H7 (cell line): Measurements from ENCODE around the gene MMP20. TPM values are rescaled to one million over a fixed set of nuclear protein-coding genes. Genes with fewer than 3 reads are reported as not detected.

ENCODE experiments used
- DNase-seq: peaks from one replicate; pipeline ENCODE4 v3.0.0; 2012
- H3K27me3 ChIP-seq: 2 replicates; pipeline ENCODE4 v1.6.0; 2011; ENCODE audit warnings: mild to moderate bottlenecking, low read length; ENCODE audit not compliant: control insufficient read depth, insufficient read depth
- H3K36me3 ChIP-seq: replicated peaks from 2 replicates; pipeline ENCODE4 v1.5.1; 2011; ENCODE audit warnings: low read length; ENCODE audit not compliant: control insufficient read depth, insufficient read depth
- H3K4me3 ChIP-seq: 2 replicates; pipeline ENCODE4 v1.5.1; 2011; ENCODE audit warnings: low read depth, mild to moderate bottlenecking, control low read depth, low read length, moderate library complexity; ENCODE audit not compliant: insufficient read depth
- total RNA-seq: library from RNA; depleted of rRNA; stranded (reverse); fragments of >200 nt; shearing (Covaris generic); gene quantifications from 2 replicates; pipeline ENCODE4 v1.2.3, GENCODE V29; 2014

The MMP20 gene
- total RNA-seq, 1 experiment from 2014 or later = not detected

DNA sequence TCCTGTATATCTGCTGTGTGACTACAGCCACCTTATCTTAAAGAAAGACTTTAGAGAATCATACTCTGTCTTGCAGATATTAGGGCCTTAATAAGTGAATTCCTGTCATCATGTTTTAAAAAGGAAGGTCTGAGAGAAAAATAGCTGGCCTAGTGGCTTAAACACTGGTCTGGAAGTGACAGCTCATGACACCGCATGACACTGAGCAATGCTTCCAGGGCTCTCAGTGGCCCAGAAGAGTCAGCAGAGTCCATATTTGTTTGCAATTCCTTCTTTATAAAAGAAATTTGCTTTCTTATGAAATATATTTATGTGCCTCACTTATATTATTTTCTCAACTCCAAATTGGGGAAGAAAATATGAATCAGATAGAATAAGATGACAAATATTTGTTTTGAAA lies 33.0 kb downstream of the MMP20 start:
- Histone ChIP-seq H3K27me3 (no peaks in the 10 kb centered on the region), H3K36me3 (no peaks in the 10 kb centered on the region), H3K4me3 (no peak overlapping the region)
- no peak for DNase-seq

DNA sequence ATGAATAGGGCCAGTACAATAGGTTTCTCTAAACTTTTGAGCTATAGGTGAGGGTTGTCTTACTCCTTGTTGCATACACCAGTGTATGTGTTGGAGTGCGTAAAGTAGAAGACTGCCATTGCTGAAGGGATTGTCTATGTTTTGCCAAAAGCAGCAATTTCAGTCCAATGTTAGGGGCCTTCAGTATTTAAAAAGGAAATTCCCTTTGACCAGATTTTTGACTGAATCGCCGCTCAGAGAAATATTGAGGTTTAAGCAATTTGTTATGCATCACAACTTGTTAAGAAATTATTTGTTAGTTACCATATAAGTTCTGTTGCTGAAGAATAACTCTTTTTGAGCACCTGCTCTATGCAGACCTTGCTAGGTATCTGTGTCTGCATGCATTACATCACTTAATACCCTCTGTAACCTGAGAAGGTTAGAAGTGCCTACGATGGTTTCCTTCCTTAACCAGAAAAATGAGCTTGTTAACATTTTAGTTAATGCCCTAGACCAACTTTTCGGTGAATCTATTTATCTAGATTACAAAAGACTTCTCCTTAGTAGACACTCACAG lies 33.9 kb downstream of the MMP20 start:
- no peak overlapping the region for H3K4me3 ChIP-seq
- H3K36me3 ChIP-seq = no peaks in the 10 kb centered on the region
- no peak for DNase-seq
- H3K27me3 ChIP-seq = no peaks in the 10 kb centered on the region

GRCh38 chr11:102590276-102591049 lies 34.7 kb downstream of the MMP20 start:
- Histone ChIP-seq H3K36me3 (no peaks in the 10 kb centered on the region), H3K4me3 (no peak overlapping the region), H3K27me3 (no peaks in the 10 kb centered on the region)
- DNase-seq = no peak

- no peaks in the 10 kb centered on the region for H3K27me3 ChIP-seq
- H3K4me3 ChIP-seq = no peak overlapping the region
- DNase-seq = no peak
- H3K36me3 ChIP-seq = no peaks in the 10 kb centered on the region
These were observed 36.1 kb downstream of the MMP20 start for GRCh38 chr11:102589047-102589459.

DNA sequence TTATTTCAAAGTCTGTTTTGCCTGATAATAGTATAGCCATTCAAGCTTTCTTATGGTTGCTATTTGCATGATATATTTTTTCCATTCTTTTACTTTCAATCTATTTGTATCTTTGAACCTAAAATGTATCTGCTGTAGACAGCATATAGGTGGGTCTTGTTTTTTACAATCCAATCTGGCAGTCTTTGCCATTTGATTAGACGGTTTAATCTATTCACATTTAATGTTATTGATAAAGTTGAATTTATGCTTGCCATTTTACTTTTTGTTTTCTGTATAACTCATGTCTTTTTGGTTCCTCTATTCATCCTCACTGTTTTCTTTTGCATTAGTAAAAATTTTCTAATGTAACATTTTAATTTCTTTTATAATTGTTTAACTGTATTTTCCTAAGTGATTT lies 37.4 kb downstream of the MMP20 start:
- H3K27me3 ChIP-seq = no peaks in the 10 kb centered on the region
- no peak overlapping the region for H3K4me3 ChIP-seq
- DNase-seq = no peak
- H3K36me3 ChIP-seq = no peaks in the 10 kb centered on the region

DNA sequence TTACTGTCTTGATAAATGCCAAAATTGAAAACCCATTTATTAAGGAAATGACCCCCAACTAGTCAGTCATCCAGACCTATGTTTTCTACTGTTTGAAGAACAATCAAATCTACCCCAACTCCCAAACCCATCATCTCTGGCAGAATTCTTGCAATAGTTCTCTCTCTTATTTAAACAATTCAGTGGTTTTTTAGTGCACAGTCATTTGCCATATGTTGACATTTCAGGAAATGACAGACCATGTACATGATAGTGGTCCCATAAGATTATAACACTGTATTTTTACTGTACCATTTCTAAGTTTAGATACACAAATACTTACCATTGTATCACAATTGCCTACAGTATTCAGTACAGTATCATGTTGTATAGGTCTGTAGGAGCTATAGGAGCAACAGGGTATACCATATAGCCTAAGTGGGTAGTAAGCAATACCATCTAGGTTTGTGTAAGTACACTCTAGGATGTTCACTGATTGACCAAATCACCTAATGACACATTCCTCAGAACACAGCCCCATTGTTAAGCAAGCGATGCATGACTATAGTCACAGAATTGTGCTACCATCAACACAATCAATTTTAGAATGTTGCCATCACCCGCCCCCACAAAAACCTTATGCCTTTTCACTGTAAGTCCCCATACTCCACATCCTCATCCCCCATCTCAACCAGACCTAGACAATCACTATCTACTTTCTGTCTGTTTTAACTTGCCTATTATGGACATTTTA lies 41.8 kb downstream of the MMP20 start:
- no peak for DNase-seq
- Histone ChIP-seq H3K27me3 (no peaks in the 10 kb centered on the region), H3K36me3 (no peaks in the 10 kb centered on the region), H3K4me3 (no peak overlapping the region)

- Histone ChIP-seq H3K36me3 (no peaks in the 10 kb centered on the region), H3K27me3 (no peaks in the 10 kb centered on the region), H3K4me3 (no peak overlapping the region)
- DNase-seq = no peak
These were observed 43.0 kb downstream of the MMP20 start for GRCh38 chr11:102582140-102582539.

DNA sequence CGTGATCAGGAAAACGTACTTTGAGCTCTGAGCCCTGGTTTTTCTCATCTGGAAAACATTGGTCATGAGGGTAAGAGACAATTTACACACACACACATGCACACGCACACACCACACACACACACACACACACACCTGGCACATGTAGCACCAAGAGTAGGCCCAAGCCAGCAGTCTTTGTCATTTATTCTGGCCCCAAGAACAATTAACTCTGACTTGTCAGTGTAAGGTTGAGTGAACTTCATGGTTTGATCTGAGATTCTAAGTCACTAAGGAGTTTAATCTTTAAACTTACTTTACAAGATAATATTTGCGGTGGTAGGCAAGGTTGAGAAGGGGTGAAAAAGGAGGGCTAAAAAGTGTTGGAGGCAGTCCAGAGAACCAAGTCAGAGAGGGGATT lies 44.1 kb downstream of the MMP20 start:
- no peaks in the 10 kb centered on the region for H3K27me3 ChIP-seq
- DNase-seq = no peak
- H3K4me3 ChIP-seq = no peak overlapping the region
- H3K36me3 ChIP-seq = no peaks in the 10 kb centered on the region

- no peak for DNase-seq
- Histone ChIP-seq H3K4me3 (no peak overlapping the region), H3K27me3 (no peaks in the 10 kb centered on the region), H3K36me3 (no peaks in the 10 kb centered on the region)
These were observed 44.8 kb downstream of the MMP20 start for GRCh38 chr11:102580185-102580951.

GRCh38 chr11:102577723-102578122 lies 47.4 kb downstream of the MMP20 start:
- Histone ChIP-seq H3K4me3 (no peak overlapping the region), H3K27me3 (no peaks in the 10 kb centered on the region), H3K36me3 (no peaks in the 10 kb centered on the region)
- no peak for DNase-seq

DNA sequence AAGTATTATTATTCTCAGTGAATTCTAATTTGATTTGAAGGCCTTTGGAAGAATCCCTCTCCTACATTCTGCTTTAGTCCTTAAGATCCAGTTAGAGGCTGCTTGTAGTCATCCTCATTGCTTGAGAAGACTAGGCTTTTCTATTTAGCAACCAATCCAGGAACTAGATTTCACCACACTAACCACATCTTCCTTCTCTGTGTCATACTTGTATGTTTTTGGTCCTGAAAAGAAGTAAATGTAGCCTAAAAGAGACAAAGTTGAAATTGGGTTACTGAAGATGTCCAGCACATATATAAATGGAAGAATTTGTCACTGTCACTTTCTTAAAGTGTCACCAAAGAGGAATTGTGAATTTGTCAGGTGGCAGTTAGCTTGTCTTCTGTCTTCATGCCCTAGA lies 48.0 kb downstream of the MMP20 start:
- Histone ChIP-seq H3K4me3 (no peak overlapping the region), H3K36me3 (no peaks in the 10 kb centered on the region), H3K27me3 (no peaks in the 10 kb centered on the region)
- no peak for DNase-seq

DNA sequence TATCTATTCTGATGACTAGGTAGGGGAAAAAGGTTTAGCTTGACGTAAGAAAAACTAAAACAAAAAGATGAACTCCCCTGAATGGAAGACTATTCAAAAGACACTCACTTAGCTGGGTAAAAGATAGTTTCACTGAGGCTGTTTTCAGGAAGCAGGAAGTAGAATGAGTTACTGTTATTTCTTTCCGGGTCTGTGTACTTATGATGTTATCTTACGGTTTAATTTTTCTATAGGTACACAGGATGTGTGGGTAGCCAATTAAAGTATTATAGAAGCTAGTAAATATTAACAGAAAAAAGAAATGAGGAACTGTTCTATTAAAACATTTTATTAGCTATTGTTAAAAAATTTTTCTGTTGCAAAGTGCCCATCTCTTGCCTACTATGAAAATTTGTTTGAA lies 48.8 kb downstream of the MMP20 start:
- no peak overlapping the region for H3K4me3 ChIP-seq
- DNase-seq = no peak
- H3K27me3 ChIP-seq = no peaks in the 10 kb centered on the region
- H3K36me3 ChIP-seq = no peaks in the 10 kb centered on the region

DNA sequence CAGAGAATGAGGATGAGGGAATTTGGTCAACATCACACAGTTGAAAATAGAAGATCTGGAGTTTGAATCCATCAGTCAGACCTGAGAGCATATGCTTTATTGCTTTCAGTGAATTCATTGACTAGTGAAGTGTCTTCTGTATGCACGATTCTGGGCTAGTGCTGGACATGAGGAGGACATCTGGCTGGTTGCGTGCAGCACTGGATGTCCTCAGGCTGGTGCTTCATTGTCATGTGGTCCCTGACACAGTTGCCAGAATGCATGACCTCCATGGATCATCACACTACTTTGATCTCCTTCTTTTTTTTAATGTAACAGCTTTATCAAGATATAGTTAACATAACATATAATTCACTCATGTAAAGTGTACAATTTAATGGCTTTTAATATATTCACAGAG lies 50.1 kb downstream of the MMP20 start:
- Histone ChIP-seq H3K4me3 (no peak overlapping the region), H3K27me3 (no peaks in the 10 kb centered on the region), H3K36me3 (no peaks in the 10 kb centered on the region)
- no peak for DNase-seq

- Histone ChIP-seq H3K27me3 (no peaks in the 10 kb centered on the region), H3K4me3 (no peak overlapping the region), H3K36me3 (no peaks in the 10 kb centered on the region)
- no peak for DNase-seq
These were observed 51.3 kb downstream of the MMP20 start for GRCh38 chr11:102573851-102574250.
